ENCODE results near the gene CTNND2. TPM values are rescaled to one million over a fixed set of nuclear protein-coding genes. Genes with fewer than 3 reads are reported as not detected.

The CTNND2 gene
- total RNA-seq, 4 donors from 2014 or later, result 0.04 TPM; not detected in 3

DNA sequence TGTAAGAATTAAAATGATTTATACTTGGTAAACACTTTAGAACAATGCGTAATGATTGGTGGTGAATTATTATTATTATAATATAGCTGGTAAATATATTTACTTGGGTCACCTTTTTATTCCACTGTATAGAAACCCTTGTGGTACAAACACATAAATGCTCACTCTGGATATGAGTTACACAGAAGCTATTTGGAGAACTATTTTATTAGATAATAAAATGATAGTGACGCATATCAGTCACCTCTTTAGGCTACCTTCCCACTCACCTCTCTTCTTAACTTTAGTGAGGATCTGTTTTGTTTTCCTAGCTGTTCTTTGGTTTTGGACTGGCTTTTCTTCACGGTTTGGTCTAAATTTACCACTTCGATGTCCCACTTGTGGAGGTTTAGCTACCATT, 605.4 kb downstream of the CTNND2 start:
- Histone ChIP-seq H3K27me3 (no peaks in the 10 kb centered on the region), H3K4me1 (no peaks in the 10 kb centered on the region), H3K4me3 (no peak overlapping the region), H3K36me3 (no peaks in the 10 kb centered on the region), H3K9me3 (no peaks in the 10 kb centered on the region), H3K27ac (no peak overlapping the region)
- no peak for DNase-seq
- no peak for TF ChIP-seq POLR2A (IDR thresholded peaks at IDR 0.05)
- TF ChIP-seq, protein P1, sequence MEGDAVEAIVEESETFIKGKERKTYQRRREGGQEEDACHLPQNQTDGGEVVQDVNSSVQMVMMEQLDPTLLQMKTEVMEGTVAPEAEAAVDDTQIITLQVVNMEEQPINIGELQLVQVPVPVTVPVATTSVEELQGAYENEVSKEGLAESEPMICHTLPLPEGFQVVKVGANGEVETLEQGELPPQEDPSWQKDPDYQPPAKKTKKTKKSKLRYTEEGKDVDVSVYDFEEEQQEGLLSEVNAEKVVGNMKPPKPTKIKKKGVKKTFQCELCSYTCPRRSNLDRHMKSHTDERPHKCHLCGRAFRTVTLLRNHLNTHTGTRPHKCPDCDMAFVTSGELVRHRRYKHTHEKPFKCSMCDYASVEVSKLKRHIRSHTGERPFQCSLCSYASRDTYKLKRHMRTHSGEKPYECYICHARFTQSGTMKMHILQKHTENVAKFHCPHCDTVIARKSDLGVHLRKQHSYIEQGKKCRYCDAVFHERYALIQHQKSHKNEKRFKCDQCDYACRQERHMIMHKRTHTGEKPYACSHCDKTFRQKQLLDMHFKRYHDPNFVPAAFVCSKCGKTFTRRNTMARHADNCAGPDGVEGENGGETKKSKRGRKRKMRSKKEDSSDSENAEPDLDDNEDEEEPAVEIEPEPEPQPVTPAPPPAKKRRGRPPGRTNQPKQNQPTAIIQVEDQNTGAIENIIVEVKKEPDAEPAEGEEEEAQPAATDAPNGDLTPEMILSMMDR (IDR thresholded peaks at IDR 0.05 in 4 of 5, conservative IDR thresholded peaks at IDR 0.05 in 1 of 5), result no peak
- in situ Hi-C loops (cut with MboI; ENCODE audit: low sequenced_read_pairs in 4 of 4), result no loop called here
- intact Hi-C loops (cut with DNase I; ENCODE audit: low total_unique reads), result no loop called here
- no peak for ATAC-seq

DNA sequence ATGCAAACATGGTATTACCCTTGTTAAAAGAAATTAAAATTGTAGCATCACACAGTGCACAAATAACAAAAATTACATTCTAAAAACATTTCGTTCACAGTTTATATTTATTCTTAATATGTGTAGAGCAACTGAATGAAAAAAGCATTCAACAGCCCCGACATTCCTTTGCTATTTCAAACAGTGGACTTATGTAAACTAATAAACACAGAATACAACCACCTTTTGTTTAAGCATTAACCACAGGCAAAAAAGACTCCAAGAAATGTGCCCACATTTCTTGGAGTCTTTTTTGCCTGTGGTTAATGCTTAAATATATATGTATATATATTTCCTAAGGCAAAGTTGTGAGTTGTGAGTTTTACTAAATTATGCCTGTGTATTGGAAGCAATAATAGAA, 610.7 kb downstream of the CTNND2 start:
- Histone ChIP-seq H3K9me3 (no peaks in the 10 kb centered on the region), H3K4me3 (no peak overlapping the region), H3K4me1 (no peaks in the 10 kb centered on the region), H3K27me3 (no peaks in the 10 kb centered on the region), H3K36me3 (no peaks in the 10 kb centered on the region), H3K27ac (no peak overlapping the region)
- in situ Hi-C loops (cut with MboI; ENCODE audit: low sequenced_read_pairs in 4 of 4) (no loop called here), intact Hi-C loops (cut with DNase I; ENCODE audit: low total_unique reads) (no loop called here)
- ATAC-seq (no peak), DNase-seq (no peak)
- TF ChIP-seq, protein P1 (IDR thresholded peaks at IDR 0.05 in 4 of 5, conservative IDR thresholded peaks at IDR 0.05 in 1 of 5), result no peak
- no peak for TF ChIP-seq POLR2A (IDR thresholded peaks at IDR 0.05)

DNA sequence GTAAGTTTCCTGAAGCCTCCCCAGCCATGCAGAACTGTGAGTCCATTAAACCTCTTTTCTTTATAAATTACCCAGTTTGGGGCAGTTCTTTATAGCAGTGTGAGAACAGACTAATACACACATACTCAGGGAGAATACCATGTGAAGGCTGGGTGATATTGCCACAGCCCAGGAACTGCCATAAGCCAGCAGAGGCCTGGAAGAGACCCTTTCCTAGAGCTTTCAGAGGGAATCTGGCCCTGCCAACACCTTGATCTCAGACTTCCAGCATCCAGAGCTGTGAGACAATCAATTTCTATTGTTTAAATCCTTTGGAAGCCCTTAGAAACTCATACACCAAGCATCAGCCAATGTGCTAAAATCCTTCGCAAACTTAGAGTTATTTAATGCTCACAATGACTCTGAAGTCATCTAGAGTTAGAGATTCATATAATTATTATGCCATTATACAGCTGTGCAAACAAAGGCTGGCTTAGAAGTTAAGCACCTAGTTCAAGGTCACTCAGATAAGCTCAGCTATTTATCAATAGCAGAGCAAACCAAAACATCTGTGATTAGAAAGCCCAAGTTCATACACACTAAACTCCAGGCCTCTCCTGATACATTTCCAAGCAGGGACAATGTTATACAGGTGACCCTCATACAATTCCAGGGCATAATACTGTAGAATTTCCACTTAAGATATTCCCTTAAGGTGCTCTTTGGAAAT, 611.4 kb downstream of the CTNND2 start:
- DNase-seq (no peak), ATAC-seq (no peak)
- in situ Hi-C loops (cut with MboI; ENCODE audit: low sequenced_read_pairs in 4 of 4), result no loop called here
- H3K36me3 ChIP-seq, result no peaks in the 10 kb centered on the region
- intact Hi-C loops (cut with DNase I; ENCODE audit: low total_unique reads), result no loop called here
- H3K27me3 ChIP-seq, result no peaks in the 10 kb centered on the region
- H3K4me3 ChIP-seq, result no peak overlapping the region
- no peak overlapping the region for H3K27ac ChIP-seq
- no peaks in the 10 kb centered on the region for H3K4me1 ChIP-seq
- H3K9me3 ChIP-seq, result no peaks in the 10 kb centered on the region
- TF ChIP-seq, protein P1 (IDR thresholded peaks at IDR 0.05 in 4 of 5, conservative IDR thresholded peaks at IDR 0.05 in 1 of 5), result no peak

DNA sequence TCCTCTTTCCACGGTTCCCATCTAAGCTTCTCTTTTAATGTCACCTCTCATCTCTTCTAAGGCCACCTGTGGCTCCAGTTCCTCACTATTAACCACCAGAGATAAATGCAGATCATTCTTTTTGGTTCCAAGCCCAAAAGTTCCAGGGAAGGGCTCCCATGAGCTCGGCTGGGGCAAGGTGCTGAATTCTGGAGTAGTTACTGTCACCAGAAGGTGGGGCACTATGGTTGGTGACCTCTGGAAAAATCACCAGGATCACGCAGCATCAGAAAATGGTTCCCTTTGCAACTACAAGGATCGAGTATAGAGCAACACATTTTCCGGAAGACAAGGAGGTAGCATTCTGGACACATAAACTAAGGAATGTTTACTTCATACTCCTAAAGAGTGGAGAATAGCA, 614.5 kb downstream of the CTNND2 start:
- in situ Hi-C loops (cut with MboI; ENCODE audit: low sequenced_read_pairs in 4 of 4) (no loop called here), intact Hi-C loops (cut with DNase I; ENCODE audit: low total_unique reads) (no loop called here)
- Histone ChIP-seq H3K4me3 (no peak overlapping the region), H3K9me3 (no peaks in the 10 kb centered on the region), H3K36me3 (no peaks in the 10 kb centered on the region), H3K27ac (no peak overlapping the region), H3K4me1 (no peaks in the 10 kb centered on the region), H3K27me3 (no peaks in the 10 kb centered on the region)
- ATAC-seq (no peak), DNase-seq (no peak)
- TF ChIP-seq POLR2A (IDR thresholded peaks at IDR 0.05), result no peak

DNA sequence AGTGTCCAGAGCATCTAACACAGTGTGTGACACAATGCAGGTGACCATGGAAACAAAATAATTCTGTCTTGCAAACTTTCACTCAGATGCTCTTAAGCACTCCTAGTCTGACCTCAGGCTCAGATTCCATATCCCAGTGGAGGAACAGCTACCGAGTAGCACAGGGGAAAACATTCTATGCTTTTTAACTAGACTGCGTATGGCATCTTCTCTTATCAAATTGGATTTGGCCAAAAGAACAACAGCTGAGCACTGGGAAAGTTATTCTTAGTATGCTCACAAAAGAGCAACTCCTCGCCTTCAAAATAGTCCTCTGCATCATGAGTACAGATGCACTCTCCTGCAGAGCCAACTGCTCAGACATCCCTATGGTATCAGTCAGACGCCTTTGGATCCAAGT, 615.0 kb downstream of the CTNND2 start:
- TF ChIP-seq, protein P1 (IDR thresholded peaks at IDR 0.05 in 4 of 5, conservative IDR thresholded peaks at IDR 0.05 in 1 of 5), result no peak
- no peak for TF ChIP-seq POLR2A (IDR thresholded peaks at IDR 0.05)
- Histone ChIP-seq H3K27ac (no peak overlapping the region), H3K27me3 (no peaks in the 10 kb centered on the region), H3K4me1 (no peaks in the 10 kb centered on the region), H3K4me3 (no peak overlapping the region), H3K9me3 (no peaks in the 10 kb centered on the region), H3K36me3 (no peaks in the 10 kb centered on the region)
- in situ Hi-C loops (cut with MboI; ENCODE audit: low sequenced_read_pairs in 4 of 4) (no loop called here), intact Hi-C loops (cut with DNase I; ENCODE audit: low total_unique reads) (no loop called here)
- ATAC-seq, result no peak
- no peak for DNase-seq
